Measurements from ENCODE around the gene BSPRY. TPM values are rescaled to one million over a fixed set of nuclear protein-coding genes. Genes with fewer than 3 reads are reported as not detected.

Gene BSPRY
- total and polyA plus RNA-seq, 2 of the 13 experiments (the other 11 are each of a cell fraction or from before 2014, with no cell fraction given), result 0.09 to 0.26 TPM

DNA sequence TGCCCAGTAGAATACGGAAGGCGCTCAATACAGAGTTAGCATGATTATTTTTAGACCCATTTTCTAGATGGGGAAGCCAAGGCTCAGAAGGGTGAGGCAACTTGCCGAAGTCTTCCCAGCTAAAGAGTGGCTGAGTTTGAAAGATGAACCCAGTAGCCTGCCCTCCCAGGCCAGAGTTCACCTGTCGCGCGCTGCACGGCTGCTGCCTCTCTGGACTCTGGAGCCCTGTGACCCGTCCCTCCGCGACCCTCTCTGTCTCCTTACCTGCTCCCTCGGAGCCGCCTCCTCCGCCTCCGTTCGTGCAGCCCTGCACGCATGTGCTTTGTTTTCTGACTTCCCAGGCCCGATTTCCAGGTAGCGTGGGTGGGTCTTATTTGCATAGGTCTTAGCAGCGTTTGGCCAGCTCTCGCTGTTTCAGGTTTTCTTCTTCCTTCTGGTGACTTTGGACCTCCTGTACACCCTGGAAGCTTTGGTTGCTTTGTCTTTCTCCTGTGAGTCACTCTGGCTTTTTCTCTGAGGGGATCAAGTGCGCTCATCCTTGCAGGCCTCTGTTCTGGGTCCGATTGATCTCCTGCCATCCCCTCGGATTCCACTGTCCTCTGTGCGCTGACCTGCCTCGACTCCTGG, 46.4 kb upstream of the BSPRY start, which contains the start of gene RNF183 (continued):
- TF ChIP-seq ZNF512B (CRISPR knock-in tag; IDR thresholded peaks at IDR 0.05; ENCODE audit: borderline replicate concordance), result 0 out of 2 replicates have a peak, but pooled peaks have one; percentile 20
- TF ChIP-seq POLR2G (IDR thresholded peaks at IDR 0.05; ENCODE audit: low read depth, low read length), result peak; percentile 63
- peak; percentile 38; the same call in 1 of the 2 replicates for TF ChIP-seq POLR2AphosphoS5 (IDR thresholded peaks at IDR 0.05; ENCODE audit: low read depth, low read length)
- TF ChIP-seq, protein P1, sequence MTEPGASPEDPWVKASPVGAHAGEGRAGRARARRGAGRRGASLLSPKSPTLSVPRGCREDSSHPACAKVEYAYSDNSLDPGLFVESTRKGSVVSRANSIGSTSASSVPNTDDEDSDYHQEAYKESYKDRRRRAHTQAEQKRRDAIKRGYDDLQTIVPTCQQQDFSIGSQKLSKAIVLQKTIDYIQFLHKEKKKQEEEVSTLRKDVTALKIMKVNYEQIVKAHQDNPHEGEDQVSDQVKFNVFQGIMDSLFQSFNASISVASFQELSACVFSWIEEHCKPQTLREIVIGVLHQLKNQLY (CRISPR knock-in tag; IDR thresholded peaks at IDR 0.05), result 0 out of 2 replicates have a peak, but pooled peaks have one; percentile 49
- TF ChIP-seq, protein P2, sequence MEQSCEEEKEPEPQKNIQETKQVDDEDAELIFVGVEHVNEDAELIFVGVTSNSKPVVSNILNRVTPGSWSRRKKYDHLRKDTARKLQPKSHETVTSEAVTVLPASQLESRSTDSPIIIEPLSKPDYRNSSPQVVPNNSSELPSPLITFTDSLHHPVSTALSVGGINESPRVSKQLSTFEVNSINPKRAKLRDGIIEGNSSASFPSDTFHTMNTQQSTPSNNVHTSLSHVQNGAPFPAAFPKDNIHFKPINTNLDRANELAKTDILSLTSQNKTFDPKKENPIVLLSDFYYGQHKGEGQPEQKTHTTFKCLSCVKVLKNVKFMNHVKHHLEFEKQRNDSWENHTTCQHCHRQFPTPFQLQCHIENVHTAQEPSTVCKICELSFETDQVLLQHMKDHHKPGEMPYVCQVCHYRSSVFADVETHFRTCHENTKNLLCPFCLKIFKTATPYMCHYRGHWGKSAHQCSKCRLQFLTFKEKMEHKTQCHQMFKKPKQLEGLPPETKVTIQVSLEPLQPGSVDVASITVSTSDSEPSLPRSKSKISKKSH (CRISPR knock-in tag; IDR thresholded peaks at IDR 0.05; ENCODE audit: borderline replicate concordance), result peak; percentile 40; the same call in 1 of the 2 replicates
- TF ChIP-seq ZFP91 (CRISPR knock-in tag; IDR thresholded peaks at IDR 0.05; ENCODE audit: borderline replicate concordance), result peak; percentile 41; the same call in 1 of the 2 replicates
- no peak for TF ChIP-seq CREB1 (IDR thresholded peaks at IDR 0.05)
- TF ChIP-seq CREB1 (CRISPR knock-in tag; IDR thresholded peaks at IDR 0.05), result 0 out of 2 replicates have a peak, but pooled peaks have one; percentile 20
- peak; percentile 33; the same call in 1 of the 2 replicates for TF ChIP-seq MXD1 (CRISPR knock-in tag; IDR thresholded peaks at IDR 0.05)
- TF ChIP-seq FOXM1 (CRISPR knock-in tag; IDR thresholded peaks at IDR 0.05), result no peak
- TF ChIP-seq RBM22 (optimal IDR thresholded peaks at IDR 0.05; ENCODE audit: low read length), result no peak
- TF ChIP-seq, protein P3, sequence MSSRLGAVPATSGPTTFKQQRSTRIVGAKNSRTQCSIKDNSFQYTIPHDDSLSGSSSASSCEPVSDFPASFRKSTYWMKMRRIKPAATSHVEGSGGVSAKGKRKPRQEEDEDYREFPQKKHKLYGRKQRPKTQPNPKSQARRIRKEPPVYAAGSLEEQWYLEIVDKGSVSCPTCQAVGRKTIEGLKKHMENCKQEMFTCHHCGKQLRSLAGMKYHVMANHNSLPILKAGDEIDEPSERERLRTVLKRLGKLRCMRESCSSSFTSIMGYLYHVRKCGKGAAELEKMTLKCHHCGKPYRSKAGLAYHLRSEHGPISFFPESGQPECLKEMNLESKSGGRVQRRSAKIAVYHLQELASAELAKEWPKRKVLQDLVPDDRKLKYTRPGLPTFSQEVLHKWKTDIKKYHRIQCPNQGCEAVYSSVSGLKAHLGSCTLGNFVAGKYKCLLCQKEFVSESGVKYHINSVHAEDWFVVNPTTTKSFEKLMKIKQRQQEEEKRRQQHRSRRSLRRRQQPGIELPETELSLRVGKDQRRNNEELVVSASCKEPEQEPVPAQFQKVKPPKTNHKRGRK (CRISPR knock-in tag; IDR thresholded peaks at IDR 0.05), result 0 out of 2 replicates have a peak, but pooled peaks have one; percentile 13
- TF ChIP-seq, protein P4, sequence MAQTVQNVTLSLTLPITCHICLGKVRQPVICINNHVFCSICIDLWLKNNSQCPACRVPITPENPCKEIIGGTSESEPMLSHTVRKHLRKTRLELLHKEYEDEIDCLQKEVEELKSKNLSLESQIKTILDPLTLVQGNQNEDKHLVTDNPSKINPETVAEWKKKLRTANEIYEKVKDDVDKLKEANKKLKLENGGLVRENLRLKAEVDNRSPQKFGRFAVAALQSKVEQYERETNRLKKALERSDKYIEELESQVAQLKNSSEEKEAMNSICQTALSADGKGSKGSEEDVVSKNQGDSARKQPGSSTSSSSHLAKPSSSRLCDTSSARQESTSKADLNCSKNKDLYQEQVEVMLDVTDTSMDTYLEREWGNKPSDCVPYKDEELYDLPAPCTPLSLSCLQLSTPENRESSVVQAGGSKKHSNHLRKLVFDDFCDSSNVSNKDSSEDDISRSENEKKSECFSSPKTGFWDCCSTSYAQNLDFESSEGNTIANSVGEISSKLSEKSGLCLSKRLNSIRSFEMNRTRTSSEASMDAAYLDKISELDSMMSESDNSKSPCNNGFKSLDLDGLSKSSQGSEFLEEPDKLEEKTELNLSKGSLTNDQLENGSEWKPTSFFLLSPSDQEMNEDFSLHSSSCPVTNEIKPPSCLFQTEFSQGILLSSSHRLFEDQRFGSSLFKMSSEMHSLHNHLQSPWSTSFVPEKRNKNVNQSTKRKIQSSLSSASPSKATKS (CRISPR knock-in tag; IDR thresholded peaks at IDR 0.05), result no peak
